ENCODE data around the gene ROM1.

The ROM1 gene

DNA sequence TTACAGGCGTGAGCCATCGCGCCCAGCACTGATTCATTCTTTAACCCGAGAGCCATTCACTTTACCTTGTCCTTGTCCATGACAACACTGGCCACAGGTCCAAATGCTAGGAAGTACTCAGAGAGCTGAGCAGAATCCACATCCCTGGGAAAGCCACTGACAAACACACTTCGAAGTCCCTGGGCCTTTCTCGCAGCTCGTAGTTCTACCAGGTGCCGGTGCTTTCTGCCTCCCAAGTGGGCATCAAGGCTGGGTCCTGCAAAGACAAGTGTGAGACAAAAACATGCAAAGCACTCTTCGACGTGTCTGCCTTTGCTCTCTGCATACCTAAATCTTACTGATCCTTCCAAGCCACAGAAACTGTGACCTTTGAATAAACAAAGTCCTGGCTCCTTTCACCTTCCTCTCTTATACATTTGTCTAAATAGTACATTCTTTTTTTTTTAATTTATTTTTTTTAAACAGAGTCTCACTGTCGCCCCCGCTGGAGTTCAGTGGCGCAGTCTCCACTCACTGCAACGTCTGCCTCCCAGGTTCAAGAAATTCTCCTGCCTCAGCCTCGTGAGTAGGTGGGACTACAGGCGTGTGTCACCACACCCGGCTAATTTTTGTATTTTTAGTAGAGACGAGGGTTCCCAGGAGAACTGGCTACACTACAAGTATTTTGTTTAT is 24.0 kb upstream of the ROM1 start:
- no peak for DNase-seq (ENCODE audit: low read depth)

DNA sequence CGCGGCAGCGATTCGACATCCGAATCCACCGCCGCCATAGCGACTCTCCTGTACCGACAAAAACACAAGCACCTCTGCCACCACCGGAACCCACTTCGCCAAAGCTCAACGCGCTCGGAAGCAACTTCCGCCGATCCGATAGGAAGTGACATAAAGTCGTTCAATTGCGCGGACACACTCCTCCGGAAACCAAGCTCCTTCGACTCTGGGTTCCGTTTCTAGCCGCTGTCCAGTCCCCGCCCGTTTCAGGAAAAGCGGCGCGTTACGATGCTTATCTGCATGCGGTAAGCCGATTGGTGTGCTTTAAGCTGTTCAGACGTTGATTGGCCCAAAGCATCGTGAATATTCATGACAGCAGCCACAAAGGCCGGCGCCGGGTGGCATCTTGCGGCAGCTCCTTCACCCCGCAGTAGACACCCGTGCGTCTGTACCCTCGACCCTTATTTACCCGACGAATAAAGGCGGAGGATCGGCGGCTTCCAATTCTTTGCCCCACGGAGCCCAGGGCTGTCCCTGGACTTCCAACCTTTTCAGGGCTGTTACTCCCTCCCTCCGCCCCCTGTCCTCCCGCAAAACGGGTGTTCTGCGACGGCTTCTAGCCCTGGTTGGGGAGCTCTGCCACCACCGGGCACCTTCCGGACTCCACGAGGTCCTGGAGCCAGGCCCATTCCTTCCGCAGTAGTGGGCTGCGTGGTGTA is 21.5 kb upstream of the ROM1 start, which contains the start of gene TUT1:
TSS of gene TUT1 (minus strand) at position 76 of the 698 bp plus-strand sequence. CDS start at position 38, 38 bp downstream.
- peak; percentile 79 for DNase-seq (ENCODE audit: low read depth)

DNA sequence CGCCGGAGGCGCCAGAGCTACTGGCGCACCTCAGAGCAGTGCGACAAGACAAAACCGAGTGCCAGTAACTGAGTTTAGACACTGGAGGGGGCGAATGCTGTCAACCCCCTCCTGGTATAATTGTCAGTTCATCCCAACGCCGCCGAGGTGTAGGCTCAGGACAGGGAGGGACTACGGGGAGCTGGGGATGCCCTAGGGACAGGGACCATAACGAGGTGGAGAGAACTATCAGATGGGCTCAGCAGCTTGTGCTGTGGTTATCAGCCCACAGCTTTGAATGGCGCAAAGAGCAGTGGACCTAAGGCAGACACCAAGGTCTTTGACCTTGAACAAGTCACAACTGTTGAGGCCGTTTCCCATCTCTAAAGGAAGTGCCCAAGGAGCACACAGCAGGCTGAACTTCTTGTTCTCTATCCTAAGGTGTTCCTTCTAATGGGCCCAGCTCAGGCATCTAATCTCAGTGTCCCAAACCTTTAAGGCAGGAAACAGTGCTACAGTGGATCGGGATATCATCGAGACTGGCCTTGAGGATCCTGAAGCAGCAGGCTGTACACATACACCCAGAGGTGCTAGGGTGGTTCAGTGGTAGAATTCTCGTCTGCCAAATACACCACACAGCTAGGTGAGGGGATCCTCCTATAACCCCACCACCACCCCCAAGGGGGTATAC is 20.8 kb upstream of the ROM1 start:
- DNase-seq (ENCODE audit: low read depth): no peak

GRCh38 chr11:62592989-62593421 is 20.1 kb upstream of the ROM1 start:
- DNase-seq (ENCODE audit: low read depth): no peak

- no peak for DNase-seq (ENCODE audit: low read depth)
These were observed 19.5 kb upstream of the ROM1 start for GRCh38 chr11:62593434-62594044.

- DNase-seq (ENCODE audit: low read depth): no peak
These were observed 17.9 kb upstream of the ROM1 start for GRCh38 chr11:62595124-62595523.

DNA sequence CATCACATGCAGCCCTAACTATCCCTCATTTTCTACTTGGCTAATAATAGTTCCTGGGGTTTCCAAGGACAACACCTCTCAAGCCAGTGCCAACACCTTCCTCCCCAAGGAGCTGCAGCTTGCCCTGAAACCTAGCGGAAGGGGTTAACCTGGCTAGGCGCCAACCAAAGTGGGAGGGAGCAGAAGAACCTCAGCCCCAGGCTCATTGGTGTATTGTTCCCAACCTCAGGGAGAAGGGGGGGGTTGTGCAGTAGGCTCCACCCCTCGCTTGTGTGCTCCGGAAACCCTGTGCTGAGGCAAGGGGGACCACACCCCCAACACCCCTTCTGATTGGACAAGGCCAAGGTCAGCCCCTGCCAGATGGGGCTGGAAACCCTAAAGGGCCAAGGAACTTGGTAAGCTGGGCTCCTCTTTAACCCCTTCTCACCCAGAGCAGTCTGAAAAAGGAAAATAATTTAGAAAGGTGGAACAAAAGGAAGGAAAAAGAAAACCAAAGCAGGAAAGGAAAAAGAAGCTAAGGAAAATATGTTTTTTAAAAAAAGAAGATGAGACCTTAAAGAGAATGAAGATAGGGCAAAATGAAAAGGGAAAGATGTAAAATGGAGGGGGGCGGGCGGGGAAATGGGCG is 13.9 kb upstream of the ROM1 start:
- DNase-seq (ENCODE audit: low read depth): peak; percentile 76

- DNase-seq (ENCODE audit: low read depth): no peak
These were observed 13.2 kb upstream of the ROM1 start for GRCh38 chr11:62599901-62600300.

- no peak for DNase-seq (ENCODE audit: low read depth)
These were observed 12.5 kb upstream of the ROM1 start for GRCh38 chr11:62600367-62601121.

DNA sequence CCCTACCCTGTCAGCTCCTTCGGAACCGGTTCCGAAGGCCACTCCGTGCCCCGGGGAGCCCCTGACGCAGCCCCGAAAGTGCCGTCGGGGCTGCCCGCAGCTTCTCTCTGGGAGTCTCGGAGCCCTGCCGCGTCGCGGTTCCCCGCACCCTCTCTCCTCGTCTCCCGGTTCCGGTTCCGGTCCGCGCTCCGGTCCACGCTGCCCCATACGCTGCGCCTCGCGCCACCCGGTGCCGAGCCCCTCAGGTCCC is 12.0 kb upstream of the ROM1 start:
- DNase-seq (ENCODE audit: low read depth): no peak

DNA sequence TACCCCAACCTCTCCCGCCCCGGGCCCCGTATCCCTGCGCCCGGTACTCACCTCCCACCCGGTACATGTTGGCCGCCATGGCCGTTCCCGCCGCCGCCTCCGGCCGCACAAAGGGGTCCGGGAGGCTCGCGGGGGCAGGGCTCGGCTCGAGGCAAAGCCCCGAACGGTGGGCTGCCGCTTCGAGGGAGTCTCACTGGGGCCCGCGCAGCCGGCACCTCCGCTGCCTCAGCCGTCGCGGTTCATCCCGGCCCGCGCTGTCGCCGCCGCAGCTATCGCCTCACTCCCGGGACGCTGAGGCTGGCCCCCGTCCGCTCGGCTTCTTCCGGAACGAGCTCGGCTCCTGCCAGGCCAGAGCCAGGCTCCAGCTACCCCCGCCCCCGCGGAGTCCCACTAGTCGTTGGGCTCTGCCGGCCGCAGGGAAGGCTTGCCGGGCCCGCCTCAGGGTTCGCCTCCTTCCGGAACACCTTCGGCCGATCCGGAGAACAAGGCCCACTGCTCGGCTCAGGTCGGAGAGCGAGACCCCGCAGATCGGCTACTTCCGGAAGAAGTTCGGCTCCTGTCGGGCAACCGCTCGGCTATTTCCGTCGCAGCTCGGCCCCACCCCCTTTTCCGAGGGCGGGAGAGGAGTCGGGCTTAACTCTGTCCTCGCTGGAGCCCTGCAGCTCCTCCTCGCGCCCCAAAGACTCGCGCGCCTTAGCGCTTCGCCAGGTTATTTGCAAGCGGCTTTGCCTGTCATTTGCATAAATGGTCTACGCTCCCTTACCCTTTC is 11.5 kb upstream of the ROM1 start, which contains the start of gene MTA2:
TSS of gene MTA2 (minus strand) at position 494 of the 769 bp plus-strand sequence. CDS start at position 79, 415 bp downstream.
- DNase-seq (ENCODE audit: low read depth): peak; percentile 95

- no peak for DNase-seq (ENCODE audit: low read depth)
These were observed 10.7 kb upstream of the ROM1 start for GRCh38 chr11:62602141-62603071.

GRCh38 chr11:62603072-62603408 is 10.0 kb upstream of the ROM1 start:
- no peak for DNase-seq (ENCODE audit: low read depth)

GRCh38 chr11:62603776-62604299 is 9.2 kb upstream of the ROM1 start:
- DNase-seq (ENCODE audit: low read depth): no peak

DNA sequence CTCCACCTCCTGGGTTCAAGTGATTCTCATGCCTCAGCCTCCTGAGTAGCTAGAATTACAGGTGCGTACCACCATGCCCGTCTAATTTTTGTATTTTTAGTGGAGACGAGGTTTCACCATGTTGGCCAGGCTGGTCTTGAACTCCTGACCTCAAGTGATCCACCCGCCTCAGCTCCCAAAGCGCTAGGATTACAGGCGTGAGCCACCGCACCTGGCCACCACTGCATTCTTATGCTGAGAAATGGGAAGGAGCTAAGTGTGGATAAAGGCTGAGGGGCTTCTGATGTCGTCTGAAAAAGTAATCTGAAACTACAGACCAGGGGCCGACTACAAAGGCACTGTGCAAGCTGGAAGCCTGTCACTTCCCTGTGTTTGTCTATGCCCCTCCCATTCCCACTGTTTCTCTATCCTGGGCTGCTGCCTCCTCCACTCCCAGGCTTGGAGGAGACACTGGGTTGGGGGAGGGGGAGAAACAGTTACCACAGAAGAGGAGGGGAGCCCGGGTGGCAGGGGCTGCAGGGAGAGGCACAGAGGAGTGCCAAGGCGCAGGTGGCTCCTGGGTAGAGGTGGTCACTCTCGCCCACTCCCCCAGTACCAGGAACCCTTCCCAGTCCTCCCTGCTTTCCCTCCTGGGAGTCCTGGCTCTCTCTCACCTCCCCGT is 8.5 kb upstream of the ROM1 start:
- no peak for DNase-seq (ENCODE audit: low read depth)

DNA sequence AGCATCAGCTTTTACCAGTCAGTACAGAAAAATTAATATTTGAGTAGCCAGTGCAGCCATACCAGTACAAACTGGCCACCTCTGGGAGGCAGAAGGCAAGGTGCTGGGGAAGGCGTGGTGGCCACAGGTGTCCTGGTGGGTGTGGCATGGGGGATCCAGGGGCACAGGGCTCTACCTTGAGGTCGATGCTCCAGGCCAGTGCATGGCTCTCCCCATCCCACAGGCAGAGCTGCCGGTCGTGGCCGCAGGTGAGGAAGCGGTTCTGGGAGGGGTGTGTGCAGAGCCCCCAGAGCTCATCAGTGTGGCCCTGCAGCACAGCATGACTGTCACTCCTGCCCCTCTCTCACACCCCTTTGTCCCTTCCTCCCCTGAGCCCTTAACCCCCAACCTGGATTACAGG is 7.6 kb upstream of the ROM1 start:
- no peak for DNase-seq (ENCODE audit: low read depth)

DNA sequence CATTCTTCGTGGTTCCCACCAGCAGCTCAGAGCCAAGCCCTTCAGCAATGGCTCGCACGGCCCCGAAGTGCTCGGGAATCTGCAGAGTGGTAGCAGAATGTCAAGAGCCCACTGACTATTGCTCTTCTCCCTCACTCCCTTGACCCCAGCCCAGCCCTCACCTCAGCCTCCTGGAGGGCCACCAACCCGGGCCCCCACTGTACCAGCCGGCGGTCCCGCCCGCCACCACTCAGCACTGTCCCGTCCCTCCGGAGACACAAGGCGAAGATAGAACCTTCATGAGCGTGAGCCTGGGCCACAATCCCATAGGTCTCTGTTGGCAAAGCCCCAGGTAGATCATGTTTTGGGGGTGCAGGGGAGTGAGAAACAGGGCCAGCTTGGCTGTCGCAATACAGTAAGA is 7.2 kb upstream of the ROM1 start:
- no peak for DNase-seq (ENCODE audit: low read depth)

- DNase-seq (ENCODE audit: low read depth): no peak
These were observed 5.3 kb upstream of the ROM1 start for GRCh38 chr11:62607714-62608113.

GRCh38 chr11:62608776-62609175 is 4.3 kb upstream of the ROM1 start:
- DNase-seq (ENCODE audit: low read depth): no peak

Data from stimulated activated CD8-positive, alpha-beta memory T cell treated with anti-CD3 and anti-CD28 coated beads, Interleukin-15, amount 100 ng/mL, for 24 hours (primary cell).